HEK293T (cell line): ENCODE measurements around the gene ZNF681.
"Not testable (repeated sequence)": the region's sequence is repeated elsewhere in the genome, so short reads cannot be mapped to it uniquely, and the experiment has no call there.

Source experiments
- CTCF ChIA-PET: fragments of 350-600 bp; formaldehyde crosslinking; extraction: SDS; loops from one replicate; lab custom pipeline; 2021; ENCODE audit warnings: antibody characterized with exemption, inconsistent platforms; lab: Yijun Ruan, JAX
- POLR2A ChIA-PET: fragments of 350-600 bp; formaldehyde crosslinking; extraction: SDS; loops from one replicate; lab custom pipeline; 2020; ENCODE audit warnings: antibody characterized with exemption, inconsistent platforms; lab: Yijun Ruan, JAX
- DNase-seq: peaks from one replicate; pipeline ENCODE4 v3.0.0; 2012; ENCODE audit warnings: mixed read lengths; ENCODE audit errors: extremely low spot score
- ARNT ChIP-seq: fragments of 450-650 bp; IDR thresholded peaks from 2 replicates; pipeline ENCODE4 v1.6.1; 2017; ENCODE audit warnings: mild to moderate bottlenecking
- BHLHE40 ChIP-seq: fragments of 450-650 bp; IDR thresholded peaks from 2 replicates; pipeline ENCODE4 v1.6.1; 2016; ENCODE audit warnings: mild to moderate bottlenecking, moderate library complexity, borderline replicate concordance
- CTBP1 ChIP-seq: fragments of 450-650 bp; IDR thresholded peaks from 2 replicates; pipeline ENCODE4 v1.6.1; 2016; ENCODE audit warnings: borderline replicate concordance
- ELF4 ChIP-seq: fragments of 450-650 bp; IDR thresholded peaks from 2 replicates; pipeline ENCODE4 v1.6.1; 2017; ENCODE audit warnings: antibody characterized with exemption
- FOXA1 ChIP-seq: fragments of 450-650 bp; IDR thresholded peaks from 2 replicates; pipeline ENCODE4 v1.6.1; 2016; ENCODE audit warnings: mild to moderate bottlenecking
- FOXK2 ChIP-seq: fragments of 450-650 bp; IDR thresholded peaks from 2 replicates; pipeline ENCODE4 v1.6.1; 2016; ENCODE audit warnings: mild to moderate bottlenecking
- FOXM1 ChIP-seq: fragments of 450-650 bp; IDR thresholded peaks from 2 replicates; pipeline ENCODE4 v1.6.1; 2017; ENCODE audit warnings: mild to moderate bottlenecking, borderline replicate concordance
- HDGF ChIP-seq: fragments of 450-650 bp; IDR thresholded peaks from 2 replicates; pipeline ENCODE4 v1.6.1; 2017; ENCODE audit warnings: antibody characterized with exemption, borderline replicate concordance
- L3MBTL2 ChIP-seq: fragments of 450-650 bp; conservative IDR thresholded peaks from 2 replicates; pipeline ENCODE4 v1.6.1; 2016; ENCODE audit warnings: mild to moderate bottlenecking
- LEF1 ChIP-seq: fragments of 450-650 bp; IDR thresholded peaks from 2 replicates; pipeline ENCODE4 v1.6.1; 2017; ENCODE audit warnings: mild to moderate bottlenecking, borderline replicate concordance
- NFRKB ChIP-seq: fragments of 450-650 bp; IDR thresholded peaks from 2 replicates; pipeline ENCODE4 v1.6.1; 2016; ENCODE audit warnings: mild to moderate bottlenecking, moderate library complexity
- PKNOX1 ChIP-seq: fragments of 450-650 bp; IDR thresholded peaks from 2 replicates; pipeline ENCODE4 v1.6.1; 2016
- SP1 ChIP-seq: fragments of 450-650 bp; IDR thresholded peaks from 2 replicates; pipeline ENCODE4 v1.6.1; 2017
- SUZ12 ChIP-seq: fragments of 450-650 bp; IDR thresholded peaks from 2 replicates; pipeline ENCODE4 v1.6.1; 2016; ENCODE audit warnings: mild to moderate bottlenecking
- TARDBP ChIP-seq: fragments of 450-650 bp; IDR thresholded peaks from 2 replicates; pipeline ENCODE4 v1.6.1; 2016
- ZNF384 ChIP-seq: fragments of 450-650 bp; IDR thresholded peaks from 2 replicates; pipeline ENCODE4 v1.6.1; 2016

Gene ZNF681

GRCh38 chr19:23770672-23771250 lies 12.1 kb upstream of the ZNF681 start:
- CTCF ChIA-PET, result no interaction called here
- POLR2A ChIA-PET, result no interaction called here
- no peak for TF ChIP-seq ARNT
- DNase-seq, result no peak

- POLR2A ChIA-PET, result no interaction called here
- DNase-seq, result no peak
- TF ChIP-seq SP1, result no peak
- no peak for TF ChIP-seq ARNT
- TF ChIP-seq ELF4, result no peak
- no peak for TF ChIP-seq FOXA1
- CTCF ChIA-PET, result no interaction called here
These were observed 11.2 kb upstream of the ZNF681 start for GRCh38 chr19:23769691-23770468.

GRCh38 chr19:23766951-23767350 lies 8.3 kb upstream of the ZNF681 start:
- no peak for TF ChIP-seq FOXA1
- TF ChIP-seq ELF4, result no peak
- no peak for TF ChIP-seq SUZ12
- TF ChIP-seq FOXK2, result no peak
- no peak for TF ChIP-seq NFRKB
- no peak for TF ChIP-seq LEF1
- TF ChIP-seq CTBP1, result no peak
- ChIA-PET POLR2A (no interaction called here), CTCF (no interaction called here)
- no peak for DNase-seq

- TF ChIP-seq LEF1 (no peak), FOXM1 (no peak), ARNT (no peak), HDGF (no peak), BHLHE40 (no peak), ZNF384 (no peak), FOXA1 (no peak), SUZ12 (no peak), CTBP1 (no peak), PKNOX1 (no peak), L3MBTL2 (no peak), TARDBP (no peak), FOXK2 (no peak), ELF4 (no peak), SP1 (no peak), NFRKB (no peak)
- POLR2A ChIA-PET, result no interaction called here
- CTCF ChIA-PET, result no interaction called here
- no peak for DNase-seq
These were observed 6.1 kb upstream of the ZNF681 start for GRCh38 chr19:23764781-23765180.

GRCh38 chr19:23762884-23763711 lies 4.4 kb upstream of the ZNF681 start:
- ChIA-PET POLR2A (no interaction called here), CTCF (no interaction called here)
- TF ChIP-seq CTBP1 (no peak), ZNF384 (no peak), HDGF (no peak)
- DNase-seq, result no peak

- CTCF ChIA-PET, result no interaction called here
- DNase-seq, result no peak
- POLR2A ChIA-PET, result no interaction called here
- no peak for TF ChIP-seq L3MBTL2
- no peak for TF ChIP-seq LEF1
- TF ChIP-seq NFRKB, result no peak
- TF ChIP-seq CTBP1, result no peak
- TF ChIP-seq ARNT, result no peak
- no peak for TF ChIP-seq BHLHE40
- no peak for TF ChIP-seq PKNOX1
- no peak for TF ChIP-seq HDGF
- TF ChIP-seq TARDBP, result no peak
- no peak for TF ChIP-seq FOXA1
- TF ChIP-seq SUZ12, result no peak
- TF ChIP-seq SP1, result no peak
These were observed 3.8 kb upstream of the ZNF681 start for GRCh38 chr19:23762548-23762883.

- CTCF ChIA-PET, DNase-seq, POLR2A ChIA-PET: not testable (repeated sequence)
These were observed 1.6 kb upstream of the ZNF681 start for GRCh38 chr19:23760326-23760725.

GRCh38 chr19:23743633-23744232 lies 15.0 kb downstream of the ZNF681 start:
- POLR2A ChIA-PET, CTCF ChIA-PET, DNase-seq: not testable (repeated sequence)

GRCh38 chr19:23730729-23731465 lies 27.8 kb downstream of the ZNF681 start:
- CTCF ChIA-PET, result not testable (repeated sequence)

GRCh38 chr19:23724161-23724560 lies 34.5 kb downstream of the ZNF681 start:
- POLR2A ChIA-PET, CTCF ChIA-PET, DNase-seq: not testable (repeated sequence)

More at GRCh38 chr19:23730729-23731465, 27.8 kb downstream of the ZNF681 start:
- DNase-seq, POLR2A ChIA-PET: not testable (repeated sequence)
